Breast epithelium (tissue), 3 donors: ENCODE results near the gene ADM.

Source experiments
- POLR2A ChIP-seq: fragments of 450-650 bp; IDR thresholded peaks from one replicate; pipeline ENCODE4 v1.6.1; 2016; ENCODE audit warnings: antibody characterized with exemption, mild to moderate bottlenecking, moderate library complexity
- POLR2AphosphoS5 ChIP-seq, 3 donors: sonication (generic); formaldehyde crosslinking; IDR thresholded peaks; one replicate each; pipeline ENCODE4 v1.6.1; 2017; ENCODE audit warnings: antibody characterized with exemption in 3 of 3
- TF ChIP-seq, protein P1 (sequence below), 3 donors: fragments of 450-650 bp; IDR thresholded peaks; one replicate each; pipeline ENCODE4 v1.5.1; 2016 to 2017; ENCODE audit warnings: antibody characterized with exemption in 3 of 3, mild to moderate bottlenecking in 3 of 3, moderate library complexity in 3 of 3

DNA sequence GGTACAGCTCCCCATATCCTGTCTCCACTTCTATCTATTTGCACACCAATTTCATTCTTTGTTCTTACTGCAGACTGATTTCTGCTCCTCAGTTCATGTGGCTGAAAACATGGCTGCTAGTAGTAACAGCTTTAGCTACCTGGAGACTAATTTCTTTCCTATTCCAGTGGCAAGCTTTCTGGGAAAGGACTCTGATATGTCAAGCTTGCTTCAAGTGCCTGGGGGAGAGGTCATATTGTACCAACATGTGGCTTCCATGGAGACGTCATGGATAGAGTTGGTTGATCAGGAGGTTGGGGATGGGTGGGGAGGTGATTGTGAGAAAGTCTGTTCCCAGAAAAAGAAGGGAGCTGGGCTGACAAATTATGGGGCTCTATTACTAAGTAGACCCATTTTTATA is 44.9 kb downstream of the ADM start:
- TF ChIP-seq, protein P1, sequence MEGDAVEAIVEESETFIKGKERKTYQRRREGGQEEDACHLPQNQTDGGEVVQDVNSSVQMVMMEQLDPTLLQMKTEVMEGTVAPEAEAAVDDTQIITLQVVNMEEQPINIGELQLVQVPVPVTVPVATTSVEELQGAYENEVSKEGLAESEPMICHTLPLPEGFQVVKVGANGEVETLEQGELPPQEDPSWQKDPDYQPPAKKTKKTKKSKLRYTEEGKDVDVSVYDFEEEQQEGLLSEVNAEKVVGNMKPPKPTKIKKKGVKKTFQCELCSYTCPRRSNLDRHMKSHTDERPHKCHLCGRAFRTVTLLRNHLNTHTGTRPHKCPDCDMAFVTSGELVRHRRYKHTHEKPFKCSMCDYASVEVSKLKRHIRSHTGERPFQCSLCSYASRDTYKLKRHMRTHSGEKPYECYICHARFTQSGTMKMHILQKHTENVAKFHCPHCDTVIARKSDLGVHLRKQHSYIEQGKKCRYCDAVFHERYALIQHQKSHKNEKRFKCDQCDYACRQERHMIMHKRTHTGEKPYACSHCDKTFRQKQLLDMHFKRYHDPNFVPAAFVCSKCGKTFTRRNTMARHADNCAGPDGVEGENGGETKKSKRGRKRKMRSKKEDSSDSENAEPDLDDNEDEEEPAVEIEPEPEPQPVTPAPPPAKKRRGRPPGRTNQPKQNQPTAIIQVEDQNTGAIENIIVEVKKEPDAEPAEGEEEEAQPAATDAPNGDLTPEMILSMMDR (IDR thresholded peaks at IDR 0.05): no peak
- no peak for TF ChIP-seq POLR2A
- TF ChIP-seq POLR2AphosphoS5 (IDR thresholded peaks at IDR 0.05): no peak
